Activated T-cell treated with anti-CD3 and anti-CD28 coated beads for 4 hours (primary cell): ENCODE measurements around the gene AFAP1L1.
"Not testable (repeated sequence)": the region's sequence is repeated elsewhere in the genome, so short reads cannot be mapped to it uniquely, and the experiment has no call there.

Experiments
- DNase-seq: peaks from one replicate; pipeline ENCODE4 v3.0.0-alpha.2; 2020

Gene AFAP1L1

DNA sequence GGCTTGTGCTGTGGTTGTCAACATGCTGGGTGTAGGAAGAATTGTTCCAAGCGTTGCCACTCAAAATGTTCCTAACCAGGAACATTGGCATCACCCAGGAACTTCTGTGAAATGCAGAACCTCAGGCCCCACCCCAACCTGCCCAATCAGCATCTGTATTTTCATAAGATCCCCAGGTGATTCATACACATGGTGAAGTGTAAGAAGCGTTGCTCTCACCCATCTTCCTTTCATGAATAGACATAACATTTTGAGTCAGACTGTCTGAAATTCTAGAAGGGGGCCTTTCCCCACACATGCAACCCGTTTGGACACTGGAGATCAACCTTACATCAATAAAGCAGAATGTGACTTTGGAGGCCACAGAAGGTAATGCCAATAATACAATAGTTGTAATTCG lies 9.3 kb upstream of the AFAP1L1 start:
- DNase-seq = no peak

DNA sequence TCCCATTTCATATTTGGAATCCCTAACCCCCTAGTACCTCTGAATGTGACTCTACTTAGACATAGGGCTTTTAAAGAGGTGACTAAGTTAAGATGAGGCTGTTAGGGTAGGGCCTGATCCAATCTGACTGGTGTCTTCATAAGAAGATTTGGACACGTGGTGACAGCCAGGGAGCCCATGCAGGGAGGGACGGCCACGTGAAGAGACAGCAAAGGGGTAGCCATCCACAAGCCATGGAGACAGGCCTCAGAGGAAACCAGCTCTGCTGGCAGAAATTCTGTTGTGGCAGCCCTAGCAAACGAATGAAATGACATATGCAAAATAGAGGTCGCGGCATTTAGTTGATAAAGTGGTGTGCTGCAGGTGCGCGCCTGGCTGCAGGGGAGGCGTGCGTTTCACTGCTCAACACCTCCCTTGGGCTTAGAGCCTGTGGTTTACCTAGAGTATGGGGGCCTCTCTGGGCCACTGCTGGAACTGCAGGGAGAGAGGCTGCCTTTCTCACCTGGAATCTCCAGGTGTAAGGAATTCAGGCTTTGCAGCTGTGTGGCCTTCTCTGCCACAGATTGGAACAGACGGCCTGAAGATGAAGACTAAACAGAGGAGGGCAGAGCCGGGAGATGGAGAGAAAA lies 7.1 kb upstream of the AFAP1L1 start:
- peak; percentile 19 for DNase-seq

DNA sequence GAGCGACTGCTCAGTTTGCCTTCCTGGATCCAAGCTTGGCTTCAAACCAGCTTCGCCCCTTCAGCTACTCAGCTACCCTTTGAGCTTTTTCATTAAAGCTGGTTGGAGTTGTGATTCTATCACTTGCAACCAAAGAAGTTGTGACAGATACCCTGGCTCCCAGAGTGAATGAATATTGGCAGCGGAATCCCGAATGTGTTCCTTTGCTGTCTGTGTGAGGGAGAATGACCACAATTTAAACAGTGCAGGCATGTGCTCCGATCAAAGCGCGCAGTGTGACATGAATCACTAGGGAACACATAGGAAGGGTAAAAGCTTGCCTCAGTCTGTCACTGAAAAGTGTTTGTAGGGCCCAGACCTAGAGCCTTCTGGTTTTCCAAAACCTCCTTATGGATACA lies 6.6 kb upstream of the AFAP1L1 start:
- no peak for DNase-seq

DNA sequence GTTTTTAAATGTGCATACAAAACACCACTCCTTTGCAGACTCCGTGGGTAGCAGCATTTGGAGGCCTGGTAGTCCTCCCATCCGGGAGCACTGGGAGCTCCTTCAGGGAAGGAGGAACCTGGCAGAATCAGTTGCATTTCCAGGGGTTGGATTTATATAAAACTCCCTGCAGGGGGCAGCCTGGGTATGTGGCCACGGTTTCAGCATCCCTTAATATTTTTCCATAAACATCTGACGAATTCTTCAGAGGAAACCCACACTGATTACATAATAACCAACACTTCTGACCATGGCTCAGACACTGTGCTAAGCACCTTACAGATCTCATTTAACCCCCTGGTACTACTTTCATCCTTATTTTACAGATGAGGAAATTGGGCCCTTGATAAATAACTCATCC lies 6.1 kb upstream of the AFAP1L1 start:
- no peak for DNase-seq

DNA sequence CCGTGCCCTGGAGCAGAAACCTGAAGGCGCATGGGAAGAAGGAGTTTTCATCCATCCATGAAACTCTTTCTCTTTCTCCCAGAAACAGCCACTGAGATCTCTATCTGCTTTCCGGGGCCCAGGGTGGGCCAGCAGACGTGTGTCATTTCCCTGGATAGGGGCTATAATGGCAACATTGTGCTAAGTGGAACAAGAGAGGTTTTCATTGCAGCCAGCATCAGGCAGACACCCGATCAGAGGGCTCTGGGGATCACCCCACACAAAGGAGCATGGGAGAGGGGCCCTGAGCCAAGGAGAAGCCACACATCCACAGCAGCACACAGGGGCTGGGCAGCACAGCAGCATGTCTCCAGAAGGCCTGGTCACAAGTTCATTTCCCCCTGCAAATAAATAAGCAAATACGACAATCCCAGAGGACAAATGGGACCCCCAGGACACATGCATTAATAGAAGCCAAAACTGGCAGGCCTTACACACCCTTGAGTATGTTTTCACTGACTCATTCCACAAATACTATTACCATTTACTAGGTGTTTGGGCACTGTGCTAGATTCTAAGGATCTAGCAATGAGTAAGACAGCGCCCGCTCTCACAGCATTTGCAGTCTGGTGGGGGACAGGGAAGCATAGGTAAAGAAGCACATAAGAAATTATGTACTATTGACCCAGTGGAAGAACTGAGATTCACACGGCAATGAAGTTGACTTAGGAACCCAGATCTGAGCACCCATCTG lies 4.3 kb upstream of the AFAP1L1 start:
- no peak for DNase-seq

DNA sequence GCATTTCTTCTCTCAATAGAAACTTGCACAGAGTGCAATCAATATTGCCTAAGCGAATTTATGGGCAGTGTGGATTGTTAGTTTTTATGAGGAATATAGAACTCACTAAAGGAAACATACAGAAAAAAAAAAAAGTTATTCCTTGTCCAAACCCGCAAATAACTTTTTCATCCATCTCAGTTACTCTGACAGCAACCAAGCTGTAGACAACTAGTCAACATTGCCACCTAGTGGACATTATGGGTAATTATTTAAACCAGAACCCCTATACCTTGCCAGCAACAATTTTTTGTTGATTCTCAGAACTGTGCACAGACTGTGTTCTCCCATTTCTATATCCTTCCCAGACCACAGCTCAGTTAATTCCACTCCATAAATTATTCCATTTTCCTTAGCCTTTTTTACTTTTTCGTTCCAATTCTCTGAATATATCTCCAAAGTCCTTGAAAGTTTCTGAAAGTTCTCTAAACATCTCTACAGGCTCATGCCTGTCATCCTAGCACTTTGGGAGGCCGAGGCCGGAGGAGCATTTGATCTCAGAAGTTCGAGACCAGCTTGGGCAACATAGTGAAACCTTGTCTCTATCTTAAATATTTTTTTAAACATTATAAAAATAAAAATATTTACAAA lies 2.6 kb upstream of the AFAP1L1 start:
- no peak for DNase-seq

DNA sequence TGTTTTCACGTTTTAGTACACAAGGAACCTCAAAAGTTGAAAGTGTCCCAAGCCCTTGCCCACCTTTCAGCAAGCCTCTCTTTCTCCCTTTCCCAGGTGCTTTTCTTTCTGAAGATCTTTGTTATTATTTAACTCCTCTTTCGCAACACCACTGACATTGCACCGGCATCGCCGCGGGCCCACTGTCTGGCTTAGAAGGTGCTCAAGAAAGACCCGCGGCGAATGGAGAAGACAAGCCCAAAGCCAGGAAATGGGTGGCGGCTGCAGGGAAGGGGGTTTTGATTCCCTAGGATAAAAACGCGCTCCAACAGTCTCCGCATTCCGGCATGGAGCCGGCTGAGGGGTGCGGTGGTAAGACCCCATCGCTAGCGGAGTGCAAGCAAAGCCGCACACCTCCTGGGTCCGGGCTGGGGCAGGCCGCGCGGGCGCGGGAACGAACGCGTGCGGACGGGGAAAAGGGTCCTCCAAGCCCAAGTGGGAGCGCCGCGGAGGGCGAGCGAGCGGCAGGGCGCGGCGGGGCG lies 404 bp upstream of the AFAP1L1 start:
- no peak for DNase-seq

DNA sequence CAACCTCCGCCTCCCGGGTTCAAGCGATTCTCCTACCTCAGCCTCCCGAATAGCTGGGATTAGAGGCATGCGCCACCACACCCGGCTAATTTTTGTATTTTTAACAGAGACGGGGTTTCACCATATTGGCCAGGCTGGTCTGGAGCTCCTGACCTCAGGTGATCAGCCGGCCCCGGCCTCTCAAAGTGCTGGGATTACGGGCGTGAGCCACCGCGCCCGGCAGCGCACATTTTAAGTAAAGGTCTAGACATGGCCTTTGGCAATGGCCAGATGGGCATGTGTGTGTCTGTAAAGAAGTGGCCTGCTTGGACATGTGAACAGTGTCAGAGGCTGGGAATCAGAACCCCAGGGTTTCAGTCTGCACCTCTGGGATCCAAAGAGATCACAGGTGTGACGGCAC lies 1.1 kb downstream of the AFAP1L1 start:
- DNase-seq = not testable (repeated sequence)

DNA sequence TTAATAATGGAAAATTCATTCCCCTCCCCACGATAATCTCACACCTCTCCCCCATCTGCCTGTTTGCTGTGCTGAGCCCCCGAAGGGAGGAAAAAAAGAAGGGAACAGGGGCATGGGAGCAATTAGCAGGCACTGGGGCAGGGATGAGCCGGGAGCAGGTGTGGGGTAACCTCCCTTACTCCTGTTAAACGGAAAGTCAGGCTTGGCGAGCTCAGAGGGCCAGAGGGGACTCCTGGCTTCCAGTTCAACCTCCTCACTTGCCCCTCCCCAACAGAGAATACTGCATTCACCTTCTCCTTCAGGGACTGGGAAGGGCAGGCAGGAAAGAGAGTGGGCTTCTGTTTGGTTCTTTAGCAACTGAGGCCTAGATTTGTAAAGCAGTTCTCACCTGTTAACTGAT lies 1.6 kb downstream of the AFAP1L1 start:
- no peak for DNase-seq

DNA sequence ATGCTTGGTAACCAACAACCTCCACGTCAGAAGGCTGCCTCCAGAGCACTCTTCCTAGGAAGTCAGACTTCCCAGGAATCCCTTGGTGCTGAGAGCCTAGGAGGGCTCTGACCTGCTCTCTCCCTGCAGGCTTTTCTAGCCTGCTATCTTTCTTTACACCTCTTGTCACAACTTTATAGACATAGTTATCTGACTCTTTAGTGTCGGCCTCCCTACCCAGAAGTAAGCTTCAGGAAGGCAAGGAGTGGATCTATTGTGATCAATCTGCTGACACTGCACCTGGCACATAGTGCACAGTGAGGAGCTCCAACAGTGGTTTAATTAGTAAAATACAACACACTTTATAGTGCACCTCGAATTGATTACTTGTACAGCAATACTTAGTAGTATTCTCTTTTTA lies 2.3 kb downstream of the AFAP1L1 start:
- no peak for DNase-seq

DNA sequence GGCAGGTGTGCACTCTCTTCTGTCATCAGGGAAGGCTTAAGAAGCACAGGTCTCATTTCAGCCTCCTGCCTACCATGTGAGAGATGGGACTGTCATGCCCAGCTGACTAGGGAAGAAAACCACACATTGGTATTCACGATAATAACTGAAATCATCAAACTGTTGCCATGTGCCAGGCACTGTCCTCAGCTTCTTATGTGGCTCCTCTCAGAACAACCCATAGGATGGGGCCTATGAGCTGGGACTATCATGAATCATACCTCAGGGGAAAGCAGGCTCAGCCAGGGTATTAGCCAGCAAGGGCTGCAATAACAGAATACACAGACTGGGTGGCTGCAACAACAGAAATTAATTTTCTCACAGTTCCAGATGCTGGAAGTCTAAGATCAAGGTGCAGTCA lies 3.3 kb downstream of the AFAP1L1 start:
- no peak for DNase-seq

DNA sequence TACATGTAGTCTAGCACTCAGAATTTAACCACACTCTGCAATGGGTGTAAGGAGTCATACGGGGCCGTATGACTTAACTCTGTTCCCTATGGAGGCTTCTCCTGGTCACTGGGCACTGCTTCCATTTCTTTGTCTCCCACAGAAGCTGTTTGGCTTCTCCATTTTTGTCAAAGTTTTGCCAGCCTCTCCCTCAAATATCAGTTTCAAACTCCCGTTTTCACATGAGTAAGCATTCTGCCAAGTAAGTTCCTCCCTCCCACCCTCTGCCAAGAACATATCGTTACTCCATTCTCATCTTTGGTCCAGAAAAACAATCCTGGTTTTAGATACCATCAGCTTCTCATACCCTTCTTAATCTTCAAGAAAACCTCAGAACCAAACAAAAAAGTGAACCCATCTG lies 6.1 kb downstream of the AFAP1L1 start:
- DNase-seq = no peak

DNA sequence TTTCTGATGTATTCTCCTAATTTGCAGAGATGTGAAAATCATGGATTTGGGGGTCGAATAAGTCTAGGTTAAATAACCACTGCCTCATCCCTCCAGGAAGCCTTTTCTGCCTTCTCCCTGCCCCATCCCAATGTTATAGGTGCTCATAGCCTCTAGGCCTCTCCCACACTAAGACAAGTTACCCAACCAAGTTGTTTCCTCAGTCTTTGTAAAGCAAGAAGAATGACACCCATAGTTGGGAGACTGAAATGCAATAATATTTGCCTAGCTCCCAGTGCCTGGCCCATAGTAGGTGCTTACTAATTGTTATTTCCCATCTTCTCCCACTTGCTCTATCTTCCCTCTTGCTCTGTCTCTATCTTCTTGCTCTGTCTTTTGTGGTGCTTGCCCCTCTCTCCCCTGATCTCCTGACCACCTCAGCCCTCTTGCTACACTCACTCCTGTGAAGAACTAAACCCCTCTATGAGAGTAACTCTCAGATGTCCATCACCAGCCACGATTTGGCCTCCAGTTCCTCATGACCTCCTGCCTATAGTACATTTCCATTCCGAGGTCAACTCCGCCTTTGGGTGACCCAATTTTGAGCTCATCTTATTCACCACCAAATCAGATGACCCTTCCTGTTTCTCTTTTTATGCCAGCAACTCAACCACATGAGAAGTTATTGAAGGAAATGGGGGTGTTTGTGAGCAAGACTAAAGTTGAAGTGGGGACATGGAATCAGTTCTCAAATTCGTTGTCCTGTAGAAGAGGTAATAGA lies 7.0 kb downstream of the AFAP1L1 start:
- DNase-seq = no peak

DNA sequence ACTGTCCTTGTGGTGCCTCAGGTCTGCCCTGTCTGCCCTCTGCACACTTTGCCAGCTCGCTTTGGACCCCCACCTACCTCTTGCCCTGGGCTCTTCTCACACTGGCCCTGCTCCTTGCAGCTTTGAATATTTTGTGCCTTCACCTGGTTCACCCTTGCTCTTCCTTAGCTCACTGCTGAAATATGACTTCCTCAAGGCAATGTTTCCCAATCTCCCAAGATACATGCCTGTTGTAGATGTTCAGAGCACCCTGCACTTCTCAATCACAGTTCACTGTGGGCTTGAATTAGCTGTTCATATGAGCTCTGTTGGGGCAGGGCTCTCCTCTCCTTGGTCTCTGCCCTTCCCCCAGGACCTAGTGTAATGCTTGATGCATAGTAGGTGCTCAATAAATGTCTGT lies 8.0 kb downstream of the AFAP1L1 start:
- no peak for DNase-seq

DNA sequence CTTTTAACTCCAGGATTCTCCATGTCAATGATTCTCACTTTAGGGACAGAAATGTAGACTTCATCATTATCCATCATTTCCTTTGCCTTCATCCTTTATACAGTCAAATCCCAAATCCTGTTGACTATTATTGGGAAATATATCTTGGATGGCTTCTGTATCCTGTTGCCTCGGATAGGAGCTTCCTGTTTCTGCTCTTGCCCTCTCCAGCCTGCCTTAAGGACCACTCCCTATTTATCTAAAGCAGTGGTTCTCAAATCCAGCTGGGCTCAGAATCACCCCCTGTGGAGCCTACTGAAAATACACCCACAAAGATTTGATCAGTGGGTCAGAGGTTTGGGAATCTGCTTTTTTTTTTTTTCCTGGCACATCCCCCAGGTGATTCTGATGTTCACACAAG lies 8.5 kb downstream of the AFAP1L1 start:
- DNase-seq = no peak

DNA sequence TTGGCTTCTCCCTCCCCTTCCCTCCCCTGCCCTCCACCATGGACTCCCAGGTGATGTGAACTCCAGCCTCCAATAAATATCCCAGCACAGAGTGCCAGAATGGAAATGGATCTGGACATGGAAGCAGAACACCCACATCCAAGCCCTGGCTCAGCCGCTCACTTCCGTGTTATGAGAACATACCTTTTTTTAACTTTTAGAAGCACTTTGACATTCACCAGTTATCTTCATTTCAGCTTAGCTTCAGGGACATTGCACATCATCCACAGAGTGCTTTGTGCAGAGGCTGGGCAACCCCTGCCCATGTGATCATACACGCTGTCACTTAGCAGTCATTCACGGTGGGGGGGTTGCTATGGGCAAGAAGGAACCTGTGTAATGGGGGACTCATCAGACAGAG lies 9.1 kb downstream of the AFAP1L1 start:
- no peak for DNase-seq

DNA sequence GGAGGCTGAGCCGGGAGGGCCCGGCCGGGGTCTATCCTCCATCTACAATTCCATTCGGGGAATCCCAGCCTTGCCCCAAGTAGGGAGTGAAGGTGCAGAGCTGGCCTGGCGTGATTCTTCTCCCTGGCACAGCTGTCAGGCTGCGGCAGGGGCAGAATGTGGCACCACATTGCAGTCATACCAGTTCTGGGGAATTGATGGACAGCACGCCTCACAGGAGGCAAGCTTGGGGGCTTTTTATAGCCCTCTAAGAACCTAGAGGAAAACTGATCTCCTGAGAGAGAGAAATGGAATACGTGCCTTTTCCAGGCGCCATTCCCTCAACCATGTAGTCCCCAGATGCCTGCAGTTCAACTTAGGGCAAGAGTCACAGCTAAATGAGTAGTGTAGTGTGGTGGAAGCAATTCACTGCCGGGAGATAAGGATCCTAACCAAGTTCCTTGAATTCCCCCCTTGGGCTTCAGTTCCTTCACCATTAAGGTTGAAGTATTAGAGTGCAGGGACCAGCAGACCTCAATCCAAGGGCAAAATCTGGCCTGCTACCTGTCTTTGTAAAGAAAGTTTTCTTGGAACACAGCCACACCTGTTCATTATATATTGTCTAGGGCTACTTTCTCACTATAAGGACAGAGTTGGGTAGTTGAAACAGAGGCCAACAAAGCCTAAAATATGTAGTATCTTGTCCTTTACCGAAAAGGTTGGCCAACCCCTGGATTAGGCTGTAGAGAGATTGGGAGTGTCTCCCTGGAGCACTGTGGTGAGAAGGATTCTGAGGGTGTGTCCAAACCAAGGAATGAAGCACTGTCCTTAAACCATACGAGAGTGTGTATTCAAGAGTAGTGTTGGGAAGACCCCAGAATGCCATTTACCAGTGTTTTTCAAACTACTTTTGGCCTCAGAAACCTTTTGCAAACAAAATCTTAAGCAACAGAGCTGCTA lies 10.6 kb downstream of the AFAP1L1 start:
- DNase-seq = no peak

DNA sequence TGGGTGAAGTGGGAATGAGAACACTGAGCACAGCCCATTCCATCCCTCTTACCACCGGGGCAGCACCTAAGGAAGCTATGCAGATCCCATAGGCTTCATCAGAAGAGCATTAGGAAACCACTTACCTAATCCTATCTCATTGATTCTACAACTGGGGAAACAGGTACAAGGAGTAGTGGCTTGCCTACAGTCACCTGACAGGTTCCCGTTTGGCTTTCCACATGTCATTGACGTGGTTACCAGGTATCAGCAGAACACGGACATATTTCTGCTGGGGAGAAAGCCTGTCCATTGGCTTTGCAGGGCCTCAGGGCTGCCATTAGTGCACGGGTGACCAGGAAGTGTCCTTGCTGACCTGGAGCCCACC lies 11.3 kb downstream of the AFAP1L1 start:
- DNase-seq = no peak

DNA sequence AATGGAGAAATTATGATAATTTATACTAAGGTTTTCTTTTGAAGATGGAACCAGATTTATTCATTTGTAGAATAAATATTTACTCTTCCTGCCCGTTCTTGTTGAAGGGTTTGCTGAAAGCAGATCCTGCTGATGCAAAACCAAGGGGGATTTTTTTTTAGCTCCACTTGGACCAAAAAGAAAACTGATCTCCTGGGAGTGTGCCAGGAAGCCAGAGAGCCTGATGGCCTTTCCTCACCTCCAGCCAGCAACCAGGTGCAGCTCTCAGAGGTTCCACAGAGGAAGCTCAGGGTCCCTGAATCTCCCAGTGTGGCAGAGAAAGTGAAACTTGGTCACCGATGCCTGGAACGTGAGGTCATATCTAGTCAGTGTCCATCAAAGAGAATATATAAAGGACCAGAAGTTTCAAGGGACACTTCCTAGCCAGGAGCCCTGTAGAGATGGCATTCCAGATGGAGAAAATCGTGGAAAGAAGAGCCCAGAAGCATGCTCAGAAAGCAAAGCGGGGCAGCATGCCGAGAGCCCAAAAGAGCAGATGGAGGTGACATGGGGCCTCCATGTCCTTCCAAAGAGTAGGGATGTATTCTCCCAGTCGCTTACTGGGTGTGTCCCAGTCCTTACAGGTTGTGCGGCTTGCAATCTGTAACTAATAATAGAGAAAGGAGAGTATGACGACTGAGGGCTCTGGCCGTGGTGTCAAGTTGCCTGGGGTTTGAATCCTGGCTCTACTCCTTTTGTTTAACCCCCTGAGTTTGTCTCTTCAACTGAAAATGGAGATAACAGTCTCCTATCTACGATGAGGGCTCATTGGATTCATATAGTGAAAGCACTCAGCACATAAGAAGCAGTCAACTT lies 12.2 kb downstream of the AFAP1L1 start:
- DNase-seq = no peak

DNA sequence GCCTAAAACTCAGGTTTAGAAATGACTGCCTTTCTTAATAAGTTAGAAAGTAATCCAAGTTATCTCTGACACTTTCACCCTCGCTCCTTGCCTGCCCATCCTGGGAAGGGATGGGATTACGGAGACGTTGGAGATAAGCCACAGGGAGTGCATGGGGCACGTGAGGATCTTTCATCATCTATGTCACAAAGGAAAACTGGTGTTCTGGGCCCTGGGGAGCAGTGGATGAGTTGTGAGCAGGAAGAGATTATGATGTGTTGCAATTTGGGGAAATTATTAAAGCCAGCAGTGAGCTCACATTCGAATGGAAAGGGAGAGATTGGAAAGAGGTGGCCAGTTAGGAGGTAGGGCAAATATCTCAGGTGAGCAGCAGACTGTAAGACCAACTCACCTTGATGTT lies 12.8 kb downstream of the AFAP1L1 start:
- DNase-seq = no peak

DNA sequence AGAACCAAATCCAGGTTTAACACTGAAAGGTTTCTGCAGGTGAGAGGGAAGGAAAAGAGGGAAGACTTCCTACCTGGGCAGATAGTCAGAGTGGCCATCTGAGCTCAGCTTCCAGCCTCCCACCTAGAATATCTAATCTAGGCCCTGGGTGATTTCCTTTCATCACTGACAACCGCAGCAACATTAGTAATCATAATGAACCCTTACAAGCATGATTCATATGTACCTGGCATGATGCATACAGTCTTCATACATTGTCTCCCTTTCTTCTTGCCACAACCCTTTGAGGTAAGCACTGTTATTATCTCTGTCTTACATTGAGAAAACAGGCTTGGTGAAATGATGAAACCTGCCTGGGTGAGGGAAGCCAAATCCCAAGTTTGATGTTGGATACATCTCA lies 13.5 kb downstream of the AFAP1L1 start:
- no peak for DNase-seq
